GM23338 (cell line): ENCODE measurements around the gene ADGRG7.

Experiments
- CREB1 ChIP-seq: fragments of 250-450 bp; sonication (Bioruptor Pico); IDR thresholded peaks from 2 replicates; pipeline ENCODE4 v1.5.0; 2020; ENCODE audit warnings: low read depth, mild to moderate bottlenecking, moderate library complexity
- CTCF ChIP-seq, 2 experiments: fragments of 200-600 bp in 1 of 2; sonication (generic) in 1 of 2; conservative IDR thresholded peaks; 2 replicates each; pipeline versions ENCODE4 v1.5.1 to v1.6.1; 2016 to 2017; ENCODE audit warnings: antibody characterized with exemption in 2 of 2, low read depth in 2 of 2, mild to moderate bottlenecking in 2 of 2, moderate library complexity in 1 of 2
- ETS1 ChIP-seq: IDR thresholded peaks from 2 replicates; pipeline ENCODE4 v1.6.1; 2016; ENCODE audit warnings: antibody characterized with exemption
- EZH2 ChIP-seq: fragments of 200-600 bp; sonication (generic); IDR thresholded peaks from one replicate; pipeline ENCODE4 v1.8.0; 2017; ENCODE audit warnings: antibody characterized with exemption, mild to moderate bottlenecking, low read depth; ENCODE audit not compliant: unreplicated experiment
- EZH2phosphoT487 ChIP-seq: fragments of 200-600 bp; sonication (generic); IDR thresholded peaks from one replicate; pipeline ENCODE4 v1.8.1; 2018; ENCODE audit warnings: antibody characterized with exemption; ENCODE audit not compliant: unreplicated experiment
- JUNB ChIP-seq: IDR thresholded peaks from one replicate; pipeline ENCODE4 v1.6.1; 2016; ENCODE audit warnings: antibody characterized with exemption; ENCODE audit not compliant: unreplicated experiment
- NANOG ChIP-seq: IDR thresholded peaks from 2 replicates; pipeline ENCODE4 v1.6.1; 2016; ENCODE audit warnings: antibody characterized with exemption, borderline replicate concordance
- POLR2AphosphoS5 ChIP-seq: IDR thresholded peaks from 2 replicates; pipeline ENCODE4 v1.6.1; 2016; ENCODE audit warnings: antibody characterized with exemption, low read depth
- REST ChIP-seq: IDR thresholded peaks from one replicate; pipeline ENCODE4 v1.6.1; 2018; ENCODE audit warnings: antibody characterized with exemption; ENCODE audit not compliant: unreplicated experiment
- STAT1 ChIP-seq: IDR thresholded peaks from one replicate; pipeline ENCODE4 v1.6.1; 2016; ENCODE audit warnings: antibody characterized with exemption; ENCODE audit not compliant: unreplicated experiment
- ZNF114 ChIP-seq: fragments of 250-450 bp; sonication (Bioruptor Pico); IDR thresholded peaks from 2 replicates; pipeline ENCODE4 v1.5.0; 2020; ENCODE audit warnings: mild to moderate bottlenecking, moderate library complexity
- ZNF331 ChIP-seq: fragments of 250-450 bp; sonication (Bioruptor Pico); IDR thresholded peaks from 2 replicates; pipeline ENCODE4 v1.5.0; 2020; ENCODE audit warnings: low read depth, mild to moderate bottlenecking, moderate library complexity
- ZNF462 ChIP-seq: fragments of 250-450 bp; sonication (Bioruptor Pico); IDR thresholded peaks from 2 replicates; pipeline ENCODE4 v1.5.0; 2020; ENCODE audit warnings: mild to moderate bottlenecking, moderate library complexity

GRCh38 chr3:100732435-100732834, 123.0 kb downstream of the ADGRG7 start:
- TF ChIP-seq POLR2AphosphoS5 (no peak), JUNB (no peak), EZH2phosphoT487 (no peak), EZH2 (no peak), CTCF (conservative IDR thresholded peaks at IDR 0.05; ENCODE audit: low read depth in 2 of 2) (no peak), CREB1 (CRISPR knock-in tag) (no peak), STAT1 (no peak), REST (no peak), ETS1 (no peak), ZNF331 (no peak), ZNF114 (CRISPR knock-in tag) (no peak), NANOG (no peak), ZNF462 (CRISPR knock-in tag) (no peak)
